HL-60/S4 (cell line): ENCODE results near the gene GMEB2.

Experiments
- in situ Hi-C: fragments of 300-500 bp; cut with MboI; formaldehyde crosslinking; loops from 2 replicates; pipeline ENCODE4 v1.14.3; 2022; ENCODE audit warnings: low sequenced_read_pairs

GMEB2 gene

GRCh38 chr20:63547725-63548480 is 79.0 kb downstream of the GMEB2 start, which contains the start of gene SRMS:
Gene SRMS (minus strand): TSS chr20:63547749. CDS start chr20:63547463, 286 bp downstream.
- in situ Hi-C loops, result no loop called here

- in situ Hi-C loops, result no loop called here
These were observed 79.8 kb downstream of the GMEB2 start for GRCh38 chr20:63546956-63547724.

- in situ Hi-C loops, result no loop called here
These were observed 80.5 kb downstream of the GMEB2 start for GRCh38 chr20:63546256-63546955.

- in situ Hi-C loops, result no loop called here
These were observed 81.1 kb downstream of the GMEB2 start for GRCh38 chr20:63545814-63546213.

GRCh38 chr20:63544958-63545516 is 81.9 kb downstream of the GMEB2 start:
- in situ Hi-C loops, result no loop called here

GRCh38 chr20:63544241-63544957 is 82.5 kb downstream of the GMEB2 start:
- in situ Hi-C loops, result no loop called here

GRCh38 chr20:63543733-63544132 is 83.2 kb downstream of the GMEB2 start:
- in situ Hi-C loops, result no loop called here

- in situ Hi-C loops, result no loop called here
These were observed 83.8 kb downstream of the GMEB2 start for GRCh38 chr20:63543131-63543530.

- in situ Hi-C loops, result no loop called here
These were observed 84.2 kb downstream of the GMEB2 start for GRCh38 chr20:63542696-63543095.

GRCh38 chr20:63542031-63542559 is 84.8 kb downstream of the GMEB2 start:
- in situ Hi-C loops, result no loop called here

- in situ Hi-C loops, result no loop called here
These were observed 85.5 kb downstream of the GMEB2 start for GRCh38 chr20:63541371-63541770.

- in situ Hi-C loops, result no loop called here
These were observed 86.3 kb downstream of the GMEB2 start for GRCh38 chr20:63540417-63541186.

- in situ Hi-C loops, result no loop called here
These were observed 87.2 kb downstream of the GMEB2 start for GRCh38 chr20:63539441-63540370.

- in situ Hi-C loops, result no loop called here
These were observed 87.8 kb downstream of the GMEB2 start for GRCh38 chr20:63539092-63539430.

- in situ Hi-C loops, result no loop called here
These were observed 88.5 kb downstream of the GMEB2 start for GRCh38 chr20:63538204-63539091.
